Measurements from ENCODE around the gene SORCS2. TPM values are rescaled to one million over a fixed set of nuclear protein-coding genes. Genes with fewer than 3 reads are reported as not detected.

The SORCS2 gene
- total and polyA plus RNA-seq, 2 of the 8 experiments (the other 6 are each of a cell fraction or from before 2014, with no cell fraction given), result 0.36 to 1.8 TPM

DNA sequence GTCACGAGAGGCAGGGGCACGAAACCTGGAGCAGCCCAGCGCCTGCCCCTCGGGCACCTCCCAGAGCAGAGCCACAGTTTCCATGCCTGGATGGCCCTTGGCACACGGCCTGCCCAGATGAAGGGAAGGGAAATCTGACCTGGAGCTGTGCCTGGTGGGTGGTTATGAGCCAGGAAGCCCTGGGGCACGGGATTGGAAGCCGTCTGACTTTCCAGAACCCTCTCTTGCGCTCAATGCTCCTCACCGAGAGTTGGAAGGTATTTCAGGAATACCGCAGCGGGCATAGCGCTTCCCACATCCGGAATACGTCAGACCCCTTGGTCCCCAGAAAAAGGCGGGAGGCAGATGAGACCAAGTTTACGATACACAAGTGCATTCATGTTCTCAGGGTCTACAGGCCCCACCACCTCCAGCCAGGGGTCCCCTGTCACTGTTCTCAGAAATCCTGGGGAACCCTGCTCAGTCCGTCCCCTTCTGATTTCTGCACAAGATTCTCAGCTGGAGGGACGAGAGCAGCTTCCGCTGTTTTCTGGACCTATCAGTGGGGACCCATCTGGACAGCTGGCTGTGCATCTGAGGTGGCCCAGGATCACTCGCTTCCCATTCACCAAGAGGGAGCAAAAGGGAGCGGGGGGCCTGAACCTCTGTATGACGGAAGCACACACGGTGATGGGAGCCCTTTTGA, 574.5 kb downstream of the SORCS2 start:
- H4K20me1 ChIP-seq (replicated peaks in 1 of 2; ENCODE audit: control insufficient read depth in 1 of 2, insufficient read depth in 2 of 2, low read length in 2 of 2), result peaks cover 0 to 2% of the 10 kb centered on the region in 2 experiments
- no peak for DNase-seq (ENCODE audit: low read depth in 1 of 2, low spot score in 2 of 2)
- no peaks in the 10 kb centered on the region for H3K27me3 ChIP-seq (replicated peaks in 1 of 4; ENCODE audit: control insufficient read depth in 3 of 4, extremely low read depth in 1 of 4, insufficient read depth in 3 of 4, low read length in 3 of 4)
- H3K9ac ChIP-seq (replicated peaks in 1 of 4; ENCODE audit: extremely low read depth in 1 of 4, low read depth in 3 of 4, low read length in 3 of 4), result no peak overlapping the region
- no peak overlapping the region for H3K23ac ChIP-seq (ENCODE audit: insufficient read length)
- no peak overlapping the region for H2BK15ac ChIP-seq (ENCODE audit: low read length)
- no peak overlapping the region for H3K18ac ChIP-seq (ENCODE audit: extremely low read depth, low read length)
- H3K4ac ChIP-seq (replicated peaks; ENCODE audit: insufficient read length, low read depth, low read length), result no peak overlapping the region
- H3K4me1 ChIP-seq (replicated peaks in 1 of 4; ENCODE audit: control insufficient read depth in 3 of 4, insufficient read depth in 4 of 4, low read length in 3 of 4), result peaks cover 0 to 2% (median 1%) of the 10 kb centered on the region in 4 experiments; a peak in 3 of 7 replicates
- H3K14ac ChIP-seq (ENCODE audit: insufficient read length), result no peak overlapping the region
- H3K4me3 ChIP-seq (ENCODE audit: extremely low read depth in 1 of 4, insufficient read depth in 2 of 4, low read depth in 3 of 4, low read length in 4 of 4), result no peak overlapping the region
- POLR2A ChIA-PET (ENCODE audit: partially characterized antibody), result no interaction called here
- no peak overlapping the region for H2AK5ac ChIP-seq (ENCODE audit: low read depth, low read length)
- no peak overlapping the region; the same call in 1 of the 2 replicates for H4K8ac ChIP-seq (ENCODE audit: extremely low read depth, insufficient read depth, low read length)
- H3K79me2 ChIP-seq (ENCODE audit: control insufficient read depth in 1 of 2, insufficient read depth in 2 of 2, low read length in 2 of 2), result no peaks in the 10 kb centered on the region
- no peak for FAIRE-seq
- 92% methylated on average over 22 of the region's 23 CpGs; no CpG with 5 or more reads in 1 of the 2 experiments for WGBS, 2 experiments (ENCODE audit: extremely low coverage in 1 of 2, insufficient coverage in 1 of 2, insufficient read length in 1 of 2, insufficient replicate concordance in 2 of 2, low coverage in 1 of 2, low lambda C conversion rate in 2 of 2, missing lambda C conversion rate in 1 of 2)
- no peak overlapping the region for H2AFZ ChIP-seq (ENCODE audit: low read length)
- no peak overlapping the region for H4K5ac ChIP-seq (ENCODE audit: insufficient read length, low read depth, low read length)
- no peaks in the 10 kb centered on the region for H3K9me3 ChIP-seq (ENCODE audit: insufficient read depth in 2 of 2, low read depth in 1 of 2, low read length in 1 of 2)
- no peak overlapping the region for H2BK12ac ChIP-seq (ENCODE audit: low read depth, low read length)
- H2BK120ac ChIP-seq (replicated peaks; ENCODE audit: low read depth, low read length), result no peak overlapping the region
- H3K79me1 ChIP-seq (ENCODE audit: low read depth, low read length), result no peaks in the 10 kb centered on the region; the same call in none of the 2 replicates
- H4K91ac ChIP-seq (replicated peaks; ENCODE audit: insufficient read length, low read length), result no peak overlapping the region
- CTCF ChIA-PET (ENCODE audit: partially characterized antibody), result interaction anchor here (0.6 to 3.7 kb wide), 6 partner anchors 8 to 431 kb away, joined by 3 to 14 read pairs (median 3); no protein-coding TSS in a partner anchor
- no peak overlapping the region for H2BK20ac ChIP-seq (ENCODE audit: low read length)
- no peak overlapping the region for H3K56ac ChIP-seq (replicated peaks; ENCODE audit: insufficient read length, low read depth, low read length)
- no peak overlapping the region for H3K4me2 ChIP-seq (ENCODE audit: insufficient read depth in 1 of 2, low read depth in 2 of 2, low read length in 2 of 2)
- H2BK5ac ChIP-seq (ENCODE audit: low read depth, low read length), result no peak overlapping the region
- H3K36me3 ChIP-seq (ENCODE audit: control insufficient read depth in 2 of 4, insufficient read depth in 4 of 4, low read length in 3 of 4), result no peaks in the 10 kb centered on the region; a peak in 1 of 8 replicates
- no peaks in the 10 kb centered on the region for H3K23me2 ChIP-seq (ENCODE audit: low read depth, low read length)
- H3K27ac ChIP-seq (ENCODE audit: low read depth, low read length), result no peak overlapping the region
- TF ChIP-seq CHD1 (IDR thresholded peaks at IDR 0.05; ENCODE audit: low read depth, low read length), result no peak
- no peak for TF ChIP-seq KDM5A (IDR thresholded peaks at IDR 0.05; ENCODE audit: low read length)
- TF ChIP-seq GTF2F1 (IDR thresholded peaks at IDR 0.05; ENCODE audit: borderline replicate concordance, low read depth, low read length), result no peak
- TF ChIP-seq POLR2AphosphoS5 (IDR thresholded peaks at IDR 0.05; ENCODE audit: low read depth, low read length), result no peak
- no peak for TF ChIP-seq SAP30 (IDR thresholded peaks at IDR 0.05; ENCODE audit: insufficient read depth, insufficient replicate concordance, low read length)
- TF ChIP-seq TEAD4 (IDR thresholded peaks at IDR 0.05; ENCODE audit: low read depth, low read length), result no peak
- no peak for TF ChIP-seq SP2 (IDR thresholded peaks at IDR 0.05; ENCODE audit: low read length)
- no peak for TF ChIP-seq MAFK (IDR thresholded peaks at IDR 0.05; ENCODE audit: low read depth, low read length)
- TF ChIP-seq NANOG (IDR thresholded peaks at IDR 0.05; ENCODE audit: insufficient read depth, low read depth, low read length, poor library complexity, severe bottlenecking), result no peak
- TF ChIP-seq NRF1 (IDR thresholded peaks at IDR 0.05; ENCODE audit: low read depth, low read length), result no peak
- no peak for TF ChIP-seq FOSL1 (IDR thresholded peaks at IDR 0.05; ENCODE audit: insufficient read depth, low read depth, low read length)
- no peak for TF ChIP-seq TAF7 (optimal IDR thresholded peaks at IDR 0.05; ENCODE audit: borderline replicate concordance, low read depth, low read length)
- TF ChIP-seq RAD21 (IDR thresholded peaks at IDR 0.05 in 1 of 2, conservative IDR thresholded peaks at IDR 0.05 in 1 of 2; ENCODE audit: low read depth in 2 of 2, low read length in 2 of 2), result no peak
